HG03575 (cell line): ENCODE measurements around the gene REC114.
"Not testable (repeated sequence)": the region's sequence is repeated elsewhere in the genome, so short reads cannot be mapped to it uniquely, and the experiment has no call there.

Source experiments
- ATAC-seq: cut with Tn5 transposase; IDR thresholded peaks from one replicate; pipeline ENCODE4 v1.9.1; 2021; ENCODE audit not compliant: unreplicated experiment, insufficient number of reproducible peaks, low FRiP score; ENCODE audit errors: extremely low read depth

The REC114 gene

DNA sequence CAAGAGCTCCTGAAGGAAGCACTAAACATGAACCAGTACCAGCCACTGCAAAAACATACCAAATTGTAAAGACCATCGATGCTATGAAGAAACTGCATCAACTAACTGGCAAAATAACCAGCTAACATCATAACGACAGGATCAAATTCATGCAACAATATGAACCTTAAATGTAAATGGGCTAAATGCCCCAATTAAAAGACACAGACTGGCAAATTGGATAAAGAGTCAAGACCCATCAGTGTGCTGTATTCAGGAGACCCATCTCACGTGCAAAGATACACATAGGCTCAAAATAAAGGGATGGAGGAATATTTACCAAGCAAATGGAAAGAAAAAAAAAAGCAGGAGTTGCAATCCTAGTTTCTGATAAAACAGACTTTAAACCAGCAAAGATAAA, 7.0 kb downstream of the REC114 start:
- ATAC-seq = not testable (repeated sequence)

DNA sequence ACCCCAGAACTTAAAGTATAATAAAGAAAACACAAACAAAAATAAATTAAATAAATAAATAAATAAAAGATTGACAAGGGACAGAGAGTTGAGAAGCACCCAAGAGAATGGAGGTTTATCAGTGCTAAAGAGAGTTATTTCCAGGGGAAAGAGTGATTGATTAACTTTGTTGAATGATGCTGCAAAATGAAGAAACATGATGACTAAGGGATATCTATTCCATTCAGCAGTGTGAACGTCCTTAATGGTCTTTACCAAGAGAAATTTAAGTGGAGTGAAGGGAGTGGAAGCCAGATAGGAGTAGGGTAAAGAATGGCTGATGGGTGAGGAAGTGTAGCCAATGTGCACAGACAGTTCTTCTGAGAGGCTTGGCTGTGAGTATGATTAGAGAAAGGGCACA, 11.1 kb downstream of the REC114 start:
- ATAC-seq = no peak

DNA sequence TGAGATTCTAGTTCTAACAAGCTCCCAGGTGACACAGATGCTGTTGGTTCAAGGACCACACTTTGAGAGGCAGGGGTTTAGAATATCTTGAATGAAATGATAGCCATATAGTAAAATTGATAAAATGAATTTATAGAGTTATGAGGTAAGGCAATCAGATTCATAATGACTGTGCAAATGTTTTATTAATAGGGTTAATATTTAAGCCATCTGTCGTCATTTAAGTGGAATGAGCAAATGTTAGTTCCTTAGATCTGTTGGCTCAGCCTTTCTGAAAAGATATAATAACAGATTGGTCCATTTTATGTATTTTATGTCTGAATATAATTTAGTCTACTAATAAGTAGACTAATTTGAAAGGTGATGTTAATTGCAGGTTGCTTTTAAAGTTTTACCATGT, 12.9 kb downstream of the REC114 start:
- no peak for ATAC-seq

DNA sequence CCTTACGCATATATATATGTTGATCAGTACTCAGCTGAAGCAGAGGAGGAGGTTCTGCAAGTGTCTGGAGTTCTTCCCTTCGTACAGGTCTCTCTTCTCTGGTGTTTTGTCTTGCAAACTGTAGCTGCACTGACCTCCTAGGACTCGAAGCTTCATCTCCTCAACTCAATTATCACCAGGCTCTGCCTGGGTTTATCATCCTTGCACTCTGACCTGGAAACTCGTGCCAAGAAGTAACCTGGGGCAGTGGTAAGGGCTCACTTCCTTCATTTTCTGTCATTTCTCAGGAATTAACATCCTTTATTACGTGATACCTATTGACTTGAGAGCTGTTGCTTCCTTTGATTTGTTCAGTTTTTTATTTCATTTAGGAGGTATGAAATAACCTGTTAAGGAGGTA, 14.4 kb downstream of the REC114 start:
- ATAC-seq = no peak

DNA sequence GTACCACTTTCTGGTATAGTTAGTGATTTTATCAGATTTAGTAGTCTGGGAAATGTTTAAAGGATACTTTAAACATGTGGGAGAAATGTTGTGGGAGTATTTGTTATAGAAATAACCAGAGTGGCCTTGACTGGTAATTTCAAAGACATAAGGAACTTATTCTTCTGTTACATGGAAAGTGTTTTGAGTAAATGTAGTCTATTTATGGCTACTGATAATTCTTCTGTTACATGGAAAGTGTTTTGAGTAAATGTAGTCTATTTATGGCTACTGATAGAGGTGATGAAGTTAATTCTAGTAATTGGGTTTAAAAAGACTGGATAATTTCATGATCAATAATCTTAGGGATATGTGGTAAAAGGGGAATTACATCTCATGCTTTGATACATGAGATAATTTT, 17.7 kb downstream of the REC114 start:
- ATAC-seq = no peak

DNA sequence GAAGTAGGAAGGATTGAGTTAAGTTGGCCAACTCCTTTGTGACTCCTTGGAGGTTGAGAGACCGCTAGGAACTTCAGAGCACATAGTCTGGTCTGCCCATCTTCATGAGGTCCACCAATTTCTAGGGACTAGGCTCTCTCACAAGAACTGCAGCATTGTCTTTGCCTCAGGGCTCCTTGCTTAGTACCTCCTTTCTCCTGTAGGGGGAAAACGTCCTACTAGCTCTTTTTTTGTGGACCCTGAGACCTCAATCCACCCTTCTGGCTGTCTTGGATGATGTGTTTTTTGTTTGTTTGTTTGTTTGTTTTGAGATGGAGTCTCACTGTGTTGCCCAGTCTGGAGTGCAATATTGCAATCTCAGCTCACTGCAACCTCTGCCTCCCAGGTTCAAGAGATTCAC, 21.6 kb downstream of the REC114 start:
- ATAC-seq = no peak

DNA sequence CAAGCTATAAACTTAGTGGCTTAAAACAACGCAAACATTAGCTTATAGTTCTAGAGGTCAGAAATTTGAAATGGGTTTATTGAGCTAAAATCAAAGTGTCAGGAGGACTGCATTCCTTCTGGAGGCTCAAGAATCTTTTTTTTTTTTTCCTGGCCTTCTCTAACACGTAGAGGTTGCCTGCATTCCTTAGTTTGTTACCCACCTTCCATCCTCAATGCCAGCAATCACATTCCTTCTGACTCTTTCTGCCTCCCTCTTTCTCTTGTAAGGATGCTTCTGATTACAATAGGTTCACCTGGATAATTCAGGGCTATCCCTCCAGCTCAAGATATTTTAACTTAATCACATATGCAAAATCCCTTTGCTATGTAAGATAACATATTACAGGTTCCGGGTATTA, 24.8 kb downstream of the REC114 start:
- ATAC-seq = no peak

DNA sequence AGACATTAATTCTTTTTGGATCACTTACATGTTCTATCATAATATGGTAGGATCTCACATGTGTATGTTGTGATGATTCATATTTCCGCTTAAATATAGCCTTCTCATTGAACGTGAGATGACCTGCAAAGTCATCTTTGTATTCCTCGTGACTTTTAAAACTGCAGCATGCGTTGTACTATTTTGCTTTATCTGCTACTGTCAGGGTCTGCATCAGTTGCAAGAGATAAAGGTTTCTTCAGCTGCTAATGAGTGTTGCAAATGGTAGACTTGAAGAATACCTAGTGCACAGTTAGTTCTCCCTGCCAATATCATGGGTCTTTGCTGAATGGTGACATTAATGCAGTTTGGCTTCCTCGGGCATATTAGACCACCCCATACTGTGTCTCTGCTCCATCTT, 31.8 kb downstream of the REC114 start:
- no peak for ATAC-seq

DNA sequence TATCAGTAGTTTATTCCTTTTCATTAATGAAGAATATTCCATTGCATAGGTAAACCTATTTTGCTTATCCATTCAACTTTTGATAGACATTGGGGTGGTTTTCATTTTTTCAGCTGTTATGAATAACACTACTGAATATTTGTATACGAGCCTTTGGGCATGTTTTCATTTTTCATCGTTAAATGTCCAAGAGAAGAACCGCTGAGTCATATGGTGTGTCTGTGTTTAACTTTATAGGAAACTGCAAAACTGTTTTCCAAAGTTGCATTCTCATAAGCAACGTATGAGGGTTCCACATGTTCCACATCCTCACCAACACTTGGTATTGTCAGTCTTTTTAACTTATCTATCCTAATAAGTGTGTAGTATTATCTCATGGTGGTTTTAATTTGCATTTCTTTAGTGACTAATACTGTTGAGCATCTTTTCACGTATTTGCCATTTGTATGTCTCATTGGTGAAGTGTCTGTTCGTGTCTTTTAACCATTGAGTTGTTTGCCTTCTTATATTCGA, 33.8 kb downstream of the REC114 start:
- ATAC-seq = no peak

DNA sequence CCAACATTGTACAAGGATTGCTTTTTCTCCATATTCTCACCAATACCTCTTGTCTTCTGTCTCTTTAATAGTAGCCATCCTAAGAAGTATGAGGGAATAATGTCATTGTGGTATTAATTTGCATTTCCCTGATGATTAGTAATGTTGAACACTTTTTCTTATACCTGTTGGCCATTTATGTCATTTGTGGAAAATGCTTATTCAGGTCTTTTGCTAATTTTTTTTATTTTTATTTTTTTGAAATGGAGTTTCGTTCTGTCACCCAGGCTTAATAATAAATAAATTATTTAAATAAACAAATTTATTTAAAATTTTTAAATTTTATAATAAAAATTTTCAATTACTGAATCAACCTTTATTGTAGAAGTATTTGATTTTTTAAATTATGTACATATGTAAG, 37.1 kb downstream of the REC114 start:
- ATAC-seq = no peak

DNA sequence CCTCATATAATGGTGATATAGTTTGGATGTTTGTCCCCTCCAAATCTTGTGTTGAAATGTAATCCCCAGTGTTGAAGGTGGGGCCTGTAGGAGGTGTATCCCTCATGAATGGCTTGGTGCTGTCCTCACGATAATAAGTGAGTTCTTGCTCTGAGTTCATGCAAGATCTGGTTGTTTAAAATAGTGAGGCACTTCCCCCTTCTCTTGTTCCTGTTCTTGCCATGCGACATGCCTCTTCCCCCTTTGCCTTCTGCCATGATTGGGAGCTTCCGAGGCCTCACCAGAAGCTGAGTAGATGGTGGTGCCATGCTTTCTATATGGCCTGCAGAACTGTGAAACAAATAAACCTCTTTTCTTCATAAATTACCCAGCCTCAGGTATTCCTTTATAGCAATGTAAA, 39.2 kb downstream of the REC114 start:
- no peak for ATAC-seq

DNA sequence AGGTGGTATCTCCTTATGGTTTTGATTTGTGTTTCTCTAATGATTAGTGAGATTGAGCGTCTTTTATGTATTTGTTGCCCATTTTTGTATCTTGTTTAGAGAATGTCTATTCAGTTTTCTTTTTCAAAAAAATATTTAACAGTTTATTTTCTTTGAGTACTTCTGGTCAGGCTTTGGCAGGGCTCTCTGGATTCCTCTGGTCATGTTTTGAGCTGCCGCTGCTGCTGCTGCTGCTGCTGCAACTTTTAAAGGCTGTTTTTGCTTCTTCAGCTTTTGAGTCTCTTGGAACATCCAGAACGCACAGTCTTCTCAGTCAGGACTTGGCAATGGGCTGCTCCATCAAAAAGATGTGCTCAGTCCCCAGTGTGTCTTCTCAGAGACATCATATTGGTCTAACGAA, 40.1 kb downstream of the REC114 start:
- no peak for ATAC-seq

DNA sequence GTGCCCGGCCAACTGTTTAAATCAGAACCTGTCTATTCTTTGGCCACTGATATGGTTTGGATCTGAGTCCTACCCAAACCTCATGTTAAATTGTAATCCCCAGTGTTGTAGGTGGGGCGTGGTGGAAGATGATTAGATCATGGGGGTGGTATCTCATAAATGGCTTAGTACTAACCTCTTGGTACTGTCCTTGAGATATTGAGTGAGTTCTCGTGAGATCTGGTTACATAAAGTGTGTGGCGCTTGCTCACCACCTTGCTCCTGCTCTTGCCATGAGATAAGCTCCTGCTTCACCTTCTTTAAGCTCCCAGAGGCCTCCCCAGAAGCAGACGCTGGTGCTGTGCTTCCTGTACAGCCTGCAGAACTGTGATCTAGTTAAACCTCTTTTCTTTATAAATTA, 42.4 kb downstream of the REC114 start:
- no peak for ATAC-seq

DNA sequence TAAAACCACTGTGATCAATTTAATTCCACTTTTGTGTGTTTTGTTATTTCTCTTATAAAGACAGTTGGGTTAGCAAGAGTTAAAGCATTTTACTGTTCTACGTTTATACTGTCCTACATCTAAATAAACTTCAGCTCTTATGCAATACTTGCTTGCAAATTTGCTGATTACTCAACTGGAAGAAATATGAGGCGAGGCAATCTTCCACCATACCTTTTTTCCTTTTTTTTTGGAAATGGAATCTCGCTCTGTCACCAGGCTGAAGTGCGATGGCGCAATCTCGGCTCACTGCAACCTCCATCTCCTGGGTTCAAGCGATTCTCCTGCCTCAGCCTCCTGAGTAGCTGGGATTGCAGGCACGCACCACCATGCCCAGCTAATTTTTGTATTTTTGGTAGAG, 42.9 kb downstream of the REC114 start:
- ATAC-seq = not testable (repeated sequence)

DNA sequence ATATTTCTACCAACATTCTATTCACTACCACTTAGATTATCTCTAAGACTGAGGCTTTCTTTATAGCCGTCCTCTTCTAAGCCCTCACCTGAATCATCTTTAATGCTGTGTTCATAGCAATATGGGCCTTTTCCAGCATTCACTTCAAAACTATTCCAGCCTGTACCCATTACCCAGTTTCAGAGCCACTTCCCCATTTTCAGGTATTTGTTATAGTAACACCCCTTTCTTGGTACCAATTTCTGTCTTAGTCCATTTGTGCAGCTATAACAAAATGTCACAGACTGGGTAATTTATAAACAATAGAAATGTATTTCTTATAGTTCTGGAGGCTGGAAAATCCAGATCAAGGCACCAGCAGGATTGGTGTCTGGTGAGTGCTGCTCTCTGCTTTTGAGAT, 45.7 kb downstream of the REC114 start:
- ATAC-seq = no peak

DNA sequence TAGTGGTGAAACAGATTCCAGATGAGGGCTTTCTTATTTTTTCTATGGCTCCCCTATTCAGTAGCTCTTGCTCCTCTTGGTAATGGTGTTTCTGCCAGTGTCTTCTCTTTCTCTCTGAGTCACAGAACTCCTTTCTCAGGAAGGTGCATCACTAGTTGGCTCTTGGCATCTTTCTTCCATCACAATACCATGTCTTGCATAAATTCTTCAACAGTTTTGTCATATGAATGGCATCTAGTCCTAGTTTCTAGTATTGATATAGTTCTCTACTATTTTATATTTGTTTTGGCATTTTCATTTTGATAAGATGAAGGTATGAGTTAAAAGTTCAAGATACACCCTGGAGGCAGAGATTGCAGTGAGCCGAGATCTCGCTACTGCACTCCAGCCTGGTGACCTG, 51.0 kb downstream of the REC114 start:
- no peak for ATAC-seq

DNA sequence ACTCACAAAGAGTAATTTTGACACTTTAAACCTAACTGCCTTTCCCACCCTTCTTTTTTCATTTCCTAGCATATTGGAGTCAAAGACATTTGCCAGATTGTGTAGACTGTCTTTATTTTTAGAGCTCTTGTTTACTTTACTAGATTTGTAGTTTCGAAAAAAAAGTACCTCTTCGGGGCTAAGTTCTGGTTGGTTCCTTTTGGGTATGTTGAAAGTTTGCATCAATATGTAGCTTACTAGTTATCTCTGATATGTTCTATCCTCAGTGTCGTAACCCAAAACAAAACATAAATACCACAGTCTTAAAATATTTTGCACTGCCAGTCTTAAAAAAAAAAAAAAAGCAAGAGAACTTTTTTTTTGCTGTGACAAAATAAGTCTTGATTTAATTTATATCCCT, 52.2 kb downstream of the REC114 start:
- ATAC-seq = no peak

DNA sequence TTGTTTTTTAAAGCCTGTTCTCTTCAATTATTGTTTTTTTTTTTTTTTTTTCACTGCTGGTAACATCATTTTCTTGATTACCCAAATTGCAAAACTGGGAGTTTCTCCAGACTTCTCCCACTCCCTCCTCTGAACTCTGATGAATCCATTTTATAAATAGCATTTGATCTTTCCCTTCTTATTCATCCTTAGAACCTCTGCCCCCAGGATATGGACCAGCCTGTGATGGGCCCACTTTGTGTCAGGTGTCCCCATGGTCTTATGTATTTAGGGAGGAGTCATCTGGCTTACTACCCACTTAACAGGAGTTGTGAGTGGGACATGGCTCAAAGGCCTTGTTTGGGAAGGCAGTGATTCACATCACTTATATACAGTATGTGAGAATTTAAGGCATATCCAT, 57.7 kb downstream of the REC114 start:
- ATAC-seq = no peak

DNA sequence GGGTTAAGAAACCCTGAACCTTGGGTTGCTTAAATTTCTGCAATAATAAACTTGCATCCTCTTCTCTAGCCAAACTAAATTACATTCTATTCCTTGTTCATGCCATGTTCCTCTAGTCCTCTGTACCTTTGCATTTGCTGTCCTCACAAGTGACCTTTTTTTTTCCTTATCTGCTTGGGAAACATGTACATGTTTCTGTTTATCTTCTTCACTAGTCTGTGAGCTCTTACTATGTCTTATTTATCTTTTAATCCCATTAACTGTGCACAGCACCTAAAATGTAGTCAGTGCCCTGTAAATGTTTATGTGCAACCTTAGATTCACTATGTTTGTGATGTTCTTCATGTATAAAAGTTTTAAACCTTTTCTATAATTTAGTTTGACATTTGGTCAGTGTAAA, 61.9 kb downstream of the REC114 start:
- no peak for ATAC-seq

DNA sequence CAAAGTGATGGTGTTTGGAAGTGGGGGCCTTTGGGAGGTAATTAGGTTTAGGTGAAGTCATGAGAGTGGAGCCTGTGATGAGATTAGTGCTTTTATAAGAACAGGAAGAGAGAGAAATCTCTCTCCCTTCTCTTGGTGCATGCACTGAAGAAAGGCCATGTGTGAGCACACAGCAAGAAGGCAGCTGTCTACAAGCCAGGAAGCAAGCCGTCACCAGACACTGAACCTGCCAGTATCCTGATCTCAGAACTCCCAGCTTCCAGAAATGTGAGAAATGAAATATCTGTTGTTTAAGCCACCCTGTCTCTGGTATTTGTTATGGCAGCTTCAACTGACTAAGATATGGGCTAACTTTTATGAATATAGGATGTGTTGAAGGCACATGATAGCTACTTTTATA, 72.6 kb downstream of the REC114 start:
- ATAC-seq = no peak

DNA sequence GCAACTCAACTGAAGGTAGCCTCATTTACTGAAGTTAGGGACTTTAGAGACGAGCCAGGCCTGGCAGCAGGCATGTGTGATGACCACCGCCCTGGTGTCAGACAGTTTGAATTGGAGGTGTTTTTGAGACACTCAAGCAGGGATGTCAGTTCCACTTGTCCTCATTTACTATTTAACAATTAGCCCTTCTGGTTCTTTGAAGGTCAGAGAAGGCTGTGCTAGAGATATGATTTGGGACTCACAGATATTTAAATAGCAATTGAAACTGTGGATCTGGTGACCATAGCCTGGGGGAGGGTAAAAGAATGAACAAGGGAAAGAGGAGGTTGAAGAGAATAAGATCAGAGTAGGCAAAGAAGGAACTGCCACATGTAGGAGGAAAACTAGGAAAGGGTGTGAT, 74.6 kb downstream of the REC114 start:
- ATAC-seq = no peak
